WTC11 (cell line): Measurements from ENCODE around the gene GRIN3B. TPM values are rescaled to one million over a fixed set of nuclear protein-coding genes. Genes with fewer than 3 reads are reported as not detected.

Experiments
- ATAC-seq: fragments of 200-7000 bp; cut with Tn5 transposase; 2 replicates; pipeline ENCODE4 v1.10.0; 2021; ENCODE audit warnings: mild to moderate bottlenecking, moderate library complexity
- Bru-seq: library from RNA; stranded (reverse); fragments of 400-500 nt; gene quantifications from one replicate; lab custom pipeline; 2021; lab: Mats Ljungman, UMichigan
- CTCF ChIA-PET: fragments of 300-600 bp; sonication (Branson Sonifier 250); formaldehyde crosslinking; loops from one replicate; lab custom pipeline; 2021; ENCODE audit warnings: antibody characterized with exemption; lab: Charles Lee
- POLR2A ChIA-PET: fragments of 350-600 bp; sonication (Branson Sonifier 250); formaldehyde crosslinking; loops from one replicate; lab custom pipeline; 2021; ENCODE audit warnings: antibody characterized with exemption; lab: Charles Lee
- DNase-seq: peaks from one replicate; pipeline ENCODE4 v3.0.0; 2021; ENCODE audit warnings: low spot score
- H3K27ac Mint-ChIP-seq: 2 replicates; pipeline ENCODE4 v1.8.0; 2021; ENCODE audit warnings: mixed read lengths
- H3K27me3 Mint-ChIP-seq: 2 replicates; pipeline ENCODE4 v1.8.0; 2021; ENCODE audit warnings: low read depth, mild to moderate bottlenecking, moderate library complexity, mixed read lengths
- H3K36me3 Mint-ChIP-seq: 2 replicates; pipeline ENCODE4 v1.8.0; 2021; ENCODE audit warnings: mixed read lengths
- H3K4me1 Mint-ChIP-seq: 2 replicates; pipeline ENCODE4 v1.8.0; 2022; ENCODE audit warnings: mixed read lengths
- H3K4me3 Mint-ChIP-seq: 2 replicates; pipeline ENCODE4 v1.8.0; 2021; ENCODE audit warnings: mild to moderate bottlenecking, moderate library complexity, mixed read lengths
- H3K9me3 Mint-ChIP-seq: 2 replicates; pipeline ENCODE4 v1.8.0; 2021; ENCODE audit warnings: mixed read lengths
- FOXK1 ChIP-seq: sonication (generic); formaldehyde crosslinking; IDR thresholded peaks from 2 replicates; pipeline ENCODE4 v1.8.0; 2022; ENCODE audit warnings: mild to moderate bottlenecking, moderate library complexity, missing genetic modification reagents
- GABPB1 ChIP-seq: sonication (generic); formaldehyde crosslinking; IDR thresholded peaks from 2 replicates; pipeline ENCODE4 v1.8.1; 2023; ENCODE audit warnings: mild to moderate bottlenecking, missing genetic modification reagents
- GTF2I ChIP-seq: fragments of 250-450 bp; sonication (Bioruptor Pico); conservative IDR thresholded peaks from 2 replicates; pipeline ENCODE4 v1.4.0; 2021; ENCODE audit warnings: mild to moderate bottlenecking
- HMGA2 ChIP-seq: fragments of 250-450 bp; sonication (Bioruptor Pico); IDR thresholded peaks from 2 replicates; pipeline ENCODE4 v1.4.0; 2021; ENCODE audit warnings: mild to moderate bottlenecking, moderate library complexity
- HMGXB4 ChIP-seq: sonication (generic); formaldehyde crosslinking; IDR thresholded peaks from 2 replicates; pipeline ENCODE4 v1.8.1; 2023; ENCODE audit warnings: mild to moderate bottlenecking, moderate library complexity, missing genetic modification reagents
- IRF2 ChIP-seq: sonication (generic); formaldehyde crosslinking; IDR thresholded peaks from 2 replicates; pipeline ENCODE4 v1.8.0; 2022; ENCODE audit warnings: low read depth, missing genetic modification reagents, borderline replicate concordance
- NR2C2 ChIP-seq: sonication (generic); formaldehyde crosslinking; IDR thresholded peaks from 2 replicates; pipeline ENCODE4 v1.8.0; 2022; ENCODE audit warnings: mild to moderate bottlenecking, missing genetic modification reagents
- RELA ChIP-seq: sonication (generic); formaldehyde crosslinking; IDR thresholded peaks from 2 replicates; pipeline ENCODE4 v1.8.1; 2022; ENCODE audit warnings: missing genetic modification reagents, mild to moderate bottlenecking, borderline replicate concordance
- SMAD3 ChIP-seq: sonication (generic); formaldehyde crosslinking; IDR thresholded peaks from 2 replicates; pipeline ENCODE4 v1.8.0; 2022; ENCODE audit warnings: missing genetic modification reagents, mild to moderate bottlenecking, borderline replicate concordance
- SP1 ChIP-seq: sonication (generic); formaldehyde crosslinking; conservative IDR thresholded peaks from 2 replicates; pipeline ENCODE4 v1.8.1; 2022; ENCODE audit warnings: missing genetic modification reagents
- TCF7 ChIP-seq: sonication (generic); formaldehyde crosslinking; IDR thresholded peaks from 2 replicates; pipeline ENCODE4 v1.8.0; 2022; ENCODE audit warnings: mild to moderate bottlenecking, low read depth, missing genetic modification reagents, moderate library complexity
- TP53 ChIP-seq: sonication (generic); formaldehyde crosslinking; IDR thresholded peaks from 2 replicates; pipeline ENCODE4 v1.8.1; 2023; ENCODE audit warnings: mild to moderate bottlenecking, missing genetic modification reagents
- ZNF121 ChIP-seq: sonication (generic); formaldehyde crosslinking; IDR thresholded peaks from 2 replicates; pipeline ENCODE4 v1.8.0; 2023; ENCODE audit warnings: missing genetic modification reagents
- long read RNA-seq, 3 experiments: library from RNA in 1 of 3; library from capped mRNA in 1 of 3; library from polyadenylated mRNA in 1 of 3; unstranded in 2 of 3; stranded (forward) in 1 of 3; transcript quantifications; one replicate each; pipeline ENCODE4 v2.0.0, GENCODE V29; 2021
- total RNA-seq: library from RNA; stranded (reverse); gene quantifications from 3 replicates; pipeline ENCODE4 v1.2.3, GENCODE V29; 2021
- TF ChIP-seq, protein P1 (sequence below): fragments of 200-600 bp; IDR thresholded peaks from 2 replicates; pipeline ENCODE4 v1.8.0; 2022; ENCODE audit warnings: antibody characterized with exemption
- TF ChIP-seq, protein P2 (sequence below): sonication (generic); formaldehyde crosslinking; IDR thresholded peaks from 2 replicates; pipeline ENCODE4 v1.8.1; 2023; ENCODE audit warnings: mild to moderate bottlenecking, missing genetic modification reagents, moderate library complexity

The GRIN3B gene, protein sequence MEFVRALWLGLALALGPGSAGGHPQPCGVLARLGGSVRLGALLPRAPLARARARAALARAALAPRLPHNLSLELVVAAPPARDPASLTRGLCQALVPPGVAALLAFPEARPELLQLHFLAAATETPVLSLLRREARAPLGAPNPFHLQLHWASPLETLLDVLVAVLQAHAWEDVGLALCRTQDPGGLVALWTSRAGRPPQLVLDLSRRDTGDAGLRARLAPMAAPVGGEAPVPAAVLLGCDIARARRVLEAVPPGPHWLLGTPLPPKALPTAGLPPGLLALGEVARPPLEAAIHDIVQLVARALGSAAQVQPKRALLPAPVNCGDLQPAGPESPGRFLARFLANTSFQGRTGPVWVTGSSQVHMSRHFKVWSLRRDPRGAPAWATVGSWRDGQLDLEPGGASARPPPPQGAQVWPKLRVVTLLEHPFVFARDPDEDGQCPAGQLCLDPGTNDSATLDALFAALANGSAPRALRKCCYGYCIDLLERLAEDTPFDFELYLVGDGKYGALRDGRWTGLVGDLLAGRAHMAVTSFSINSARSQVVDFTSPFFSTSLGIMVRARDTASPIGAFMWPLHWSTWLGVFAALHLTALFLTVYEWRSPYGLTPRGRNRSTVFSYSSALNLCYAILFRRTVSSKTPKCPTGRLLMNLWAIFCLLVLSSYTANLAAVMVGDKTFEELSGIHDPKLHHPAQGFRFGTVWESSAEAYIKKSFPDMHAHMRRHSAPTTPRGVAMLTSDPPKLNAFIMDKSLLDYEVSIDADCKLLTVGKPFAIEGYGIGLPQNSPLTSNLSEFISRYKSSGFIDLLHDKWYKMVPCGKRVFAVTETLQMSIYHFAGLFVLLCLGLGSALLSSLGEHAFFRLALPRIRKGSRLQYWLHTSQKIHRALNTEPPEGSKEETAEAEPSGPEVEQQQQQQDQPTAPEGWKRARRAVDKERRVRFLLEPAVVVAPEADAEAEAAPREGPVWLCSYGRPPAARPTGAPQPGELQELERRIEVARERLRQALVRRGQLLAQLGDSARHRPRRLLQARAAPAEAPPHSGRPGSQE
- 1.9 to 2.5 TPM (median 2.4 TPM) in 3 replicates for total RNA-seq
- Bru-seq, nascent RNA = percentile 19 among the genes with signal in this experiment
- long read RNA-seq, experiment 1, partial matches to known transcripts = 0 of 2 reads
- long read RNA-seq, experiment 1, other reads (novel, unspliced or antisense) = 2 of 2 reads
- long read RNA-seq, experiment 2, partial matches to known transcripts = 0 of 1 reads
- long read RNA-seq, experiment 2, other reads (novel, unspliced or antisense) = 1 of 1 reads
- long read RNA-seq, experiment 3 = 0 reads

GRCh38 chr19:1000095-1000494 lies at the start of gene GRIN3B:
GRIN3B (plus strand) TSS chr19:1000419; CDS start chr19:1000438, 19 bp downstream.
- ChIA-PET POLR2A (no interaction called here), CTCF (interaction anchor here (1.1 to 1.7 kb wide), 4 partner anchors 19 to 244 kb away, joined by 3 to 4 read pairs (median 3); no protein-coding TSS in a partner anchor)
- ATAC-seq = peak; percentile 51
- DNase-seq = peak; percentile 90
- Mint-ChIP-seq H3K27ac (no peak within 1 kb of the TSS), H3K9me3 (no peaks in the 10 kb centered on the region), H3K4me1 (peaks cover 5% of the 10 kb centered on the region; the same call in 1 of the 2 replicates), H3K4me3 (peak within 1 kb of the TSS; percentile 64), H3K36me3 (no peaks in the 10 kb centered on the region), H3K27me3 (peaks cover 49% of the 10 kb centered on the region)
- TF ChIP-seq RELA (CRISPR knock-in tag) (no peak), IRF2 (no peak), TCF7 (no peak), NR2C2 (CRISPR knock-in tag) (no peak), SMAD3 (CRISPR knock-in tag) (no peak), FOXK1 (CRISPR knock-in tag) (0 out of 2 replicates have a peak, but pooled peaks have one; percentile 14), SP1 (CRISPR knock-in tag) (0 out of 2 replicates have a peak, but pooled peaks have one; percentile 12), TP53 (no peak), HMGXB4 (CRISPR knock-in tag) (peak; percentile 81; the same call in 1 of the 2 replicates)
- TF ChIP-seq, protein P1, sequence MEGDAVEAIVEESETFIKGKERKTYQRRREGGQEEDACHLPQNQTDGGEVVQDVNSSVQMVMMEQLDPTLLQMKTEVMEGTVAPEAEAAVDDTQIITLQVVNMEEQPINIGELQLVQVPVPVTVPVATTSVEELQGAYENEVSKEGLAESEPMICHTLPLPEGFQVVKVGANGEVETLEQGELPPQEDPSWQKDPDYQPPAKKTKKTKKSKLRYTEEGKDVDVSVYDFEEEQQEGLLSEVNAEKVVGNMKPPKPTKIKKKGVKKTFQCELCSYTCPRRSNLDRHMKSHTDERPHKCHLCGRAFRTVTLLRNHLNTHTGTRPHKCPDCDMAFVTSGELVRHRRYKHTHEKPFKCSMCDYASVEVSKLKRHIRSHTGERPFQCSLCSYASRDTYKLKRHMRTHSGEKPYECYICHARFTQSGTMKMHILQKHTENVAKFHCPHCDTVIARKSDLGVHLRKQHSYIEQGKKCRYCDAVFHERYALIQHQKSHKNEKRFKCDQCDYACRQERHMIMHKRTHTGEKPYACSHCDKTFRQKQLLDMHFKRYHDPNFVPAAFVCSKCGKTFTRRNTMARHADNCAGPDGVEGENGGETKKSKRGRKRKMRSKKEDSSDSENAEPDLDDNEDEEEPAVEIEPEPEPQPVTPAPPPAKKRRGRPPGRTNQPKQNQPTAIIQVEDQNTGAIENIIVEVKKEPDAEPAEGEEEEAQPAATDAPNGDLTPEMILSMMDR = peak; percentile 65; the same call in 1 of the 2 replicates

- ChIA-PET CTCF (no interaction called here), POLR2A (no interaction called here)
- TF ChIP-seq, protein P2, sequence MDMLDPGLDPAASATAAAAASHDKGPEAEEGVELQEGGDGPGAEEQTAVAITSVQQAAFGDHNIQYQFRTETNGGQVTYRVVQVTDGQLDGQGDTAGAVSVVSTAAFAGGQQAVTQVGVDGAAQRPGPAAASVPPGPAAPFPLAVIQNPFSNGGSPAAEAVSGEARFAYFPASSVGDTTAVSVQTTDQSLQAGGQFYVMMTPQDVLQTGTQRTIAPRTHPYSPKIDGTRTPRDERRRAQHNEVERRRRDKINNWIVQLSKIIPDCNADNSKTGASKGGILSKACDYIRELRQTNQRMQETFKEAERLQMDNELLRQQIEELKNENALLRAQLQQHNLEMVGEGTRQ (CRISPR knock-in tag) = no peak
- TF ChIP-seq HMGA2 (CRISPR knock-in tag) (no peak), ZNF121 (CRISPR knock-in tag) (peak; percentile 97), GTF2I (CRISPR knock-in tag) (peak; percentile 71; the same call in 1 of the 2 replicates), GABPB1 (no peak)
- Mint-ChIP-seq H3K4me1 (peaks cover 24% of the 10 kb centered on the region), H3K27ac (peak overlapping the region; percentile 78; the same call in 1 of the 2 replicates), H3K27me3 (no peaks in the 10 kb centered on the region), H3K36me3 (no peaks in the 10 kb centered on the region), H3K4me3 (no peak overlapping the region; the same call in 1 of the 2 replicates), H3K9me3 (no peaks in the 10 kb centered on the region)
- no peak for DNase-seq
- ATAC-seq = no peak
These were observed 48.1 kb upstream of the GRIN3B start for GRCh38 chr19:952049-952679.
